IPS-18a (cell line): Measurements from ENCODE around the gene RAP1GDS1.
A peak's percentile ranks its signal among the peaks of the same experiment; 100 is the strongest.
"Not testable (repeated sequence)": the region's sequence is repeated elsewhere in the genome, so short reads cannot be mapped to it uniquely, and the experiment has no call there.

Experiments
- H3K27ac ChIP-seq: one replicate; pipeline ENCODE4 v1.5.1; 2013; ENCODE audit warnings: low read length
- H3K27me3 ChIP-seq: one replicate; pipeline ENCODE4 v1.6.1; 2013; ENCODE audit warnings: mild to moderate bottlenecking, low read length; ENCODE audit not compliant: control insufficient read depth, insufficient read depth
- H3K36me3 ChIP-seq: one replicate; pipeline ENCODE4 v1.6.1; 2013; ENCODE audit warnings: low read depth, low read length; ENCODE audit not compliant: control insufficient read depth
- H3K4me1 ChIP-seq: one replicate; pipeline ENCODE4 v1.6.1; 2013; ENCODE audit warnings: low read depth, low read length; ENCODE audit not compliant: control insufficient read depth
- H3K4me3 ChIP-seq: one replicate; pipeline ENCODE4 v1.5.1; 2013; ENCODE audit warnings: low read length
- H3K9ac ChIP-seq: one replicate; pipeline ENCODE4 v1.6.1; 2013; ENCODE audit warnings: mild to moderate bottlenecking, low read length, moderate library complexity
- H3K9me3 ChIP-seq: one replicate; pipeline ENCODE4 v1.6.1; 2013; ENCODE audit warnings: low read depth, low read length; ENCODE audit not compliant: control insufficient read depth

RAP1GDS1 gene

GRCh38 chr4:98260047-98260578 lies 1.1 kb upstream of the RAP1GDS1 start:
- peaks cover 15% of the 10 kb centered on the region for H3K4me1 ChIP-seq
- H3K36me3 ChIP-seq: no peaks in the 10 kb centered on the region
- peak overlapping the region; percentile 88 for H3K4me3 ChIP-seq
- peak overlapping the region; percentile 76 for H3K27ac ChIP-seq
- H3K27me3 ChIP-seq: peaks cover 10% of the 10 kb centered on the region
- peak overlapping the region; percentile 93 for H3K9ac ChIP-seq
- H3K9me3 ChIP-seq: no peaks in the 10 kb centered on the region

- H3K27ac ChIP-seq: no peak overlapping the region
- H3K9me3 ChIP-seq: no peaks in the 10 kb centered on the region
Measured at GRCh38 chr4:98261405-98262291, 464 bp downstream of the RAP1GDS1 start.

GRCh38 chr4:98262431-98262830 lies 1.2 kb downstream of the RAP1GDS1 start:
- Histone ChIP-seq H3K9me3 (no peaks in the 10 kb centered on the region), H3K27me3 (peaks cover 10% of the 10 kb centered on the region), H3K27ac (no peak overlapping the region), H3K9ac (peak overlapping the region; percentile 79), H3K4me1 (peaks cover 15% of the 10 kb centered on the region), H3K4me3 (peak overlapping the region; percentile 89), H3K36me3 (no peaks in the 10 kb centered on the region)

More at GRCh38 chr4:98261405-98262291, 464 bp downstream of the RAP1GDS1 start:
- Histone ChIP-seq H3K9ac (peak overlapping the region; percentile 79), H3K4me3 (peak overlapping the region; percentile 89), H3K4me1 (peaks cover 15% of the 10 kb centered on the region), H3K27me3 (peaks cover 10% of the 10 kb centered on the region), H3K36me3 (no peaks in the 10 kb centered on the region)

- H3K4me1 ChIP-seq: peaks cover 4% of the 10 kb centered on the region
- no peak overlapping the region for H3K27ac ChIP-seq
- no peaks in the 10 kb centered on the region for H3K9me3 ChIP-seq
- no peak overlapping the region for H3K4me3 ChIP-seq
- no peak overlapping the region for H3K9ac ChIP-seq
- peaks cover 3% of the 10 kb centered on the region for H3K27me3 ChIP-seq
- no peaks in the 10 kb centered on the region for H3K36me3 ChIP-seq
Measured at GRCh38 chr4:98267498-98267897, 6.3 kb downstream of the RAP1GDS1 start.

GRCh38 chr4:98275145-98275544 lies 14.0 kb downstream of the RAP1GDS1 start:
- Histone ChIP-seq H3K27ac (no peak overlapping the region), H3K4me1 (no peaks in the 10 kb centered on the region), H3K36me3 (no peaks in the 10 kb centered on the region), H3K9me3 (no peaks in the 10 kb centered on the region), H3K27me3 (no peaks in the 10 kb centered on the region), H3K4me3 (no peak overlapping the region), H3K9ac (no peak overlapping the region)

- H3K27ac ChIP-seq: no peak overlapping the region
- no peaks in the 10 kb centered on the region for H3K9me3 ChIP-seq
- H3K36me3 ChIP-seq: no peaks in the 10 kb centered on the region
- no peak overlapping the region for H3K9ac ChIP-seq
- no peak overlapping the region for H3K4me3 ChIP-seq
- no peaks in the 10 kb centered on the region for H3K27me3 ChIP-seq
- H3K4me1 ChIP-seq: peaks cover 14% of the 10 kb centered on the region
Measured at GRCh38 chr4:98283219-98284189, 22.3 kb downstream of the RAP1GDS1 start.

- Histone ChIP-seq H3K9ac (peak overlapping the region; percentile 40), H3K27me3 (no peaks in the 10 kb centered on the region), H3K4me1 (peaks cover 14% of the 10 kb centered on the region), H3K27ac (peak overlapping the region; percentile 60), H3K4me3 (peak overlapping the region; percentile 8), H3K36me3 (no peaks in the 10 kb centered on the region), H3K9me3 (no peaks in the 10 kb centered on the region)
Measured at GRCh38 chr4:98284640-98285046, 23.5 kb downstream of the RAP1GDS1 start.

- Histone ChIP-seq H3K4me1 (peaks cover 14% of the 10 kb centered on the region), H3K4me3 (no peak overlapping the region), H3K36me3 (no peaks in the 10 kb centered on the region), H3K27me3 (no peaks in the 10 kb centered on the region), H3K9ac (no peak overlapping the region), H3K9me3 (no peaks in the 10 kb centered on the region), H3K27ac (no peak overlapping the region)
Measured at GRCh38 chr4:98285676-98286075, 24.5 kb downstream of the RAP1GDS1 start.

GRCh38 chr4:98287328-98287727 lies 26.1 kb downstream of the RAP1GDS1 start:
- Histone ChIP-seq H3K27ac (no peak overlapping the region), H3K9ac (no peak overlapping the region), H3K27me3 (no peaks in the 10 kb centered on the region), H3K9me3 (no peaks in the 10 kb centered on the region), H3K36me3 (no peaks in the 10 kb centered on the region), H3K4me3 (no peak overlapping the region), H3K4me1 (peaks cover 14% of the 10 kb centered on the region)

GRCh38 chr4:98288671-98289070 lies 27.5 kb downstream of the RAP1GDS1 start:
- H3K9me3 ChIP-seq, H3K36me3 ChIP-seq, H3K27ac ChIP-seq, H3K27me3 ChIP-seq, H3K4me3 ChIP-seq, H3K9ac ChIP-seq: not testable (repeated sequence)
- peaks cover 14% of the 10 kb centered on the region for H3K4me1 ChIP-seq

- H3K27ac ChIP-seq: no peak overlapping the region
- no peak overlapping the region for H3K9ac ChIP-seq
- peaks cover 10% of the 10 kb centered on the region for H3K4me1 ChIP-seq
Measured at GRCh38 chr4:98289375-98289774, 28.2 kb downstream of the RAP1GDS1 start.

More at GRCh38 chr4:98289375-98289774, 28.2 kb downstream of the RAP1GDS1 start:
- no peak overlapping the region for H3K4me3 ChIP-seq
- no peaks in the 10 kb centered on the region for H3K9me3 ChIP-seq
- H3K27me3 ChIP-seq: no peaks in the 10 kb centered on the region
- no peaks in the 10 kb centered on the region for H3K36me3 ChIP-seq
